Measurements from ENCODE around the gene PNO1. TPM values are rescaled to one million over a fixed set of nuclear protein-coding genes. Genes with fewer than 3 reads are reported as not detected.

Gene PNO1
- 37.1 and 46.0 TPM in 2 replicates for total RNA-seq (2021)
- Bru-seq, nascent RNA, result percentile 89 among the genes with signal in this experiment
- BruChase-seq, experiment 1, labeled RNA remaining after a 2-hour chase, result percentile 83 among the genes with signal in this experiment
- percentile 89 among the genes with signal in this experiment for BruChase-seq, experiment 2, labeled RNA remaining after a 6-hour chase
- long read RNA-seq, transcript PNO1-201 (7 exons, 2,286 nt), result major isoform, 162 of 173 reads
- long read RNA-seq, partial matches to known transcripts, result 1 of 173 reads
- long read RNA-seq, other reads (novel, unspliced or antisense), result 10 of 173 reads

DNA sequence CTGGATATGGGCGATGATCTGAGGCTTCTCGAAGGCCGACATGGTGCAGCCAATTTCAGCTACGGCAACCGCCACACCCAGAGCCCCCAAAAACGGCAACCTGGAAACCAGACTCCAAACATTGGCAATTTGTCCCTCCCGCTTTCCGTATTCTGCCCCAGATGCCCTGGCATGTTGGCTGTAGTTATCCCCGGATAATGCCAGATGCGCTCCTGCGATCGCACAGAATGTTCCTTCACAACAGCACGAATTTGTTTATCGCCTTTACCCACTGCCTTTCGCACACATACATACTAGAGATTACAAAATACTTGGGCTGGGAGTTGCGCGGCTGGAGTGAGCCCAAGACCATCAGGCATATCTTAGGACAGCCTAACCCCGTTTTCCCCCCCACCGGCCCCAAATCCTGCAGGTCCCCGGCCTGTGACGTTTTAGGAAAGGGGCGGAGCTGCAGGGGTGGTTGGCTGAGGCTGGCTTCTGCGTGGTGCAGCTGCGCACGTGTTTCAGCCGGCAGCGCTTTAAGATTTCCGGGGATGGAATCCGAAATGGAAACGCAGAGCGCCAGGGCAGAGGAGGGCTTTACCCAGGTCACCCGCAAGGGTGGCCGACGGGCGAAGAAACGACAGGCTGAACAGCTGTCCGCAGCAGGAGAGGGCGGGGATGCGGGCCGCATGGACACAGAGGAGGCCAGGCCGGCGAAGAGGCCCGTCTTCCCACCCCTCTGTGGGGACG, at the start of gene PNO1:
Gene PNO1 (plus strand): TSS at position 487 of the 732 bp plus-strand sequence. CDS start 47 bp downstream, at position 534.
- peaks cover 20% of the 10 kb centered on the region for H3K36me3 ChIP-seq (ENCODE audit: insufficient read depth, low read length, poor library complexity, severe bottlenecking)
- H3K4me3 ChIP-seq (ENCODE audit: low read depth, low read length, poor library complexity, severe bottlenecking), result peak within 1 kb of the TSS; percentile 84
- peak; percentile 97 for DNase-seq (ENCODE audit: low spot score)
- H3K4me1 ChIP-seq (ENCODE audit: insufficient read depth, low read length, poor library complexity, severe bottlenecking), result peaks cover 15% of the 10 kb centered on the region
- H3K27ac ChIP-seq (ENCODE audit: low read depth, low read length, poor library complexity, severe bottlenecking), result peak within 1 kb of the TSS; percentile 98
- intact Hi-C loops (cut with micrococcal nuclease; ENCODE audit: unreplicated experiment), result no loop called here
- CTCF ChIA-PET, result no interaction called here
- BruUV-seq (replicated peaks), result no TSS peak
- POLR2A ChIA-PET (ENCODE audit: low non-redundant PET), result interaction anchor here (0.5 to 0.7 kb wide), 2 partner anchors 87 to 112 kb away, joined by 3 read pairs; no protein-coding TSS in a partner anchor
- TF ChIP-seq, protein P1, sequence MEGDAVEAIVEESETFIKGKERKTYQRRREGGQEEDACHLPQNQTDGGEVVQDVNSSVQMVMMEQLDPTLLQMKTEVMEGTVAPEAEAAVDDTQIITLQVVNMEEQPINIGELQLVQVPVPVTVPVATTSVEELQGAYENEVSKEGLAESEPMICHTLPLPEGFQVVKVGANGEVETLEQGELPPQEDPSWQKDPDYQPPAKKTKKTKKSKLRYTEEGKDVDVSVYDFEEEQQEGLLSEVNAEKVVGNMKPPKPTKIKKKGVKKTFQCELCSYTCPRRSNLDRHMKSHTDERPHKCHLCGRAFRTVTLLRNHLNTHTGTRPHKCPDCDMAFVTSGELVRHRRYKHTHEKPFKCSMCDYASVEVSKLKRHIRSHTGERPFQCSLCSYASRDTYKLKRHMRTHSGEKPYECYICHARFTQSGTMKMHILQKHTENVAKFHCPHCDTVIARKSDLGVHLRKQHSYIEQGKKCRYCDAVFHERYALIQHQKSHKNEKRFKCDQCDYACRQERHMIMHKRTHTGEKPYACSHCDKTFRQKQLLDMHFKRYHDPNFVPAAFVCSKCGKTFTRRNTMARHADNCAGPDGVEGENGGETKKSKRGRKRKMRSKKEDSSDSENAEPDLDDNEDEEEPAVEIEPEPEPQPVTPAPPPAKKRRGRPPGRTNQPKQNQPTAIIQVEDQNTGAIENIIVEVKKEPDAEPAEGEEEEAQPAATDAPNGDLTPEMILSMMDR (conservative IDR thresholded peaks at IDR 0.05; ENCODE audit: low read depth, low read length), result no peak
- no peak for TF ChIP-seq EZH2 (IDR thresholded peaks at IDR 0.05; ENCODE audit: borderline replicate concordance, low read depth, low read length, poor library complexity, severe bottlenecking)
- H3K27me3 ChIP-seq (replicated peaks; ENCODE audit: insufficient read depth, low read depth, low read length, poor library complexity), result no peaks in the 10 kb centered on the region
- no peaks in the 10 kb centered on the region for H3K9me3 ChIP-seq (ENCODE audit: low read depth, low read length, poor library complexity, severe bottlenecking)

DNA sequence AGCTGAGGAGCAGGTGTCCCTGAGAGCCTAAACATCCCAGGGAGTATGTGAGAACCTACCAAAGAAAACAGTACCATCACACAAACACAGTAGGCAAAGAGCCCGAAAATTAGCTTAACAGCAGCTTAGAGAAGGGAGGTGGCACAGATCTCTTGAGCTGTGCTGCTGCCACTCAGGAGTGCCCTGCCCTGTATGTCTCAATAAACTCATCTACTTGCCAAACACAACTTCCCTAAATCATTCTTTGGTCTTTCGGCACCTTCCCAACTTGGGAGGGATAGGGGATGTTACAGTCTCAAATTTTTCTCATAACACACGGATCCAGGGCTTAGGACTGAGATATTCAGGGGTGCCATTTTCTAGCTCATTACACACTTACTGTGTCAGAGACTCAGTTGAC, 49.6 kb upstream of the PNO1 start:
- H3K36me3 ChIP-seq (ENCODE audit: insufficient read depth, low read length, poor library complexity, severe bottlenecking), result no peaks in the 10 kb centered on the region
- no TSS peak for BruUV-seq (replicated peaks)
- H3K4me3 ChIP-seq (ENCODE audit: low read depth, low read length, poor library complexity, severe bottlenecking), result no peak overlapping the region
- no peak for DNase-seq (ENCODE audit: low spot score)
- ChIA-PET POLR2A (ENCODE audit: low non-redundant PET) (no interaction called here), CTCF (no interaction called here)
- H3K4me1 ChIP-seq (ENCODE audit: insufficient read depth, low read length, poor library complexity, severe bottlenecking), result no peaks in the 10 kb centered on the region
- TF ChIP-seq, protein P1 (conservative IDR thresholded peaks at IDR 0.05; ENCODE audit: low read depth, low read length), result no peak
- peaks cover 4% of the 10 kb centered on the region for H3K9me3 ChIP-seq (ENCODE audit: low read depth, low read length, poor library complexity, severe bottlenecking)
- no peaks in the 10 kb centered on the region for H3K27me3 ChIP-seq (replicated peaks; ENCODE audit: insufficient read depth, low read depth, low read length, poor library complexity)
- no peak overlapping the region for H3K27ac ChIP-seq (ENCODE audit: low read depth, low read length, poor library complexity, severe bottlenecking)
- intact Hi-C loops (cut with micrococcal nuclease; ENCODE audit: unreplicated experiment), result no loop called here

DNA sequence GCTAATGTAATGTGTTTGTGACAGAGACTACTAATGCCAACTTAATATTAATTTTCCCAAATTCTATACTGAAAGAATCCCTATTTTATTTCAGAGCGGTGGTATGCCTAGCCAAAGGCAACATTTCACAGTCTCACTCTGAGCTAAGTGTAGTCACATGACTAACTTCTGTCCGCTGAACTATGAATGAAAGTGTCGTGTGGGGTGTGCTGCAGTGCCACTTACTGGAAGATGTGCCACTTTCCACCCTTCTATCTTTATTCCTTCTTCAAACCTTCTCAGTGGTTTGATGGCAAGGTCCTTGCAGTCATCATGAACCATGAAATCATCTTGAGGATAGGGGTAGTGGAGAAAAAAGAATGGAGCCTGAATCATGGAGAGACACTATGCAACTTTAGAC, 47.6 kb upstream of the PNO1 start:
- H3K4me3 ChIP-seq (ENCODE audit: low read depth, low read length, poor library complexity, severe bottlenecking), result no peak overlapping the region
- no peak overlapping the region for H3K27ac ChIP-seq (ENCODE audit: low read depth, low read length, poor library complexity, severe bottlenecking)
- no peaks in the 10 kb centered on the region for H3K36me3 ChIP-seq (ENCODE audit: insufficient read depth, low read length, poor library complexity, severe bottlenecking)
- POLR2A ChIA-PET (ENCODE audit: low non-redundant PET), result no interaction called here
- CTCF ChIA-PET, result no interaction called here
- H3K4me1 ChIP-seq (ENCODE audit: insufficient read depth, low read length, poor library complexity, severe bottlenecking), result no peaks in the 10 kb centered on the region
- H3K9me3 ChIP-seq (ENCODE audit: low read depth, low read length, poor library complexity, severe bottlenecking), result peaks cover 4% of the 10 kb centered on the region
- DNase-seq (ENCODE audit: low spot score), result peak; percentile 54
- no TSS peak for BruUV-seq (replicated peaks)
- intact Hi-C loops (cut with micrococcal nuclease; ENCODE audit: unreplicated experiment), result no loop called here
- no peaks in the 10 kb centered on the region for H3K27me3 ChIP-seq (replicated peaks; ENCODE audit: insufficient read depth, low read depth, low read length, poor library complexity)
- TF ChIP-seq, protein P1 (conservative IDR thresholded peaks at IDR 0.05; ENCODE audit: low read depth, low read length), result peak; percentile 44
- no peak for TF ChIP-seq EZH2 (IDR thresholded peaks at IDR 0.05; ENCODE audit: borderline replicate concordance, low read depth, low read length, poor library complexity, severe bottlenecking)

Data from A673 (cell line).